ENCODE measurements around the gene NALCN. TPM values are rescaled to one million over a fixed set of nuclear protein-coding genes. Genes with fewer than 3 reads are reported as not detected.

Gene NALCN
- total RNA-seq, 3 donors from 2014 or later, result 0.10 to 1.4 (median 0.12) TPM

- DNase-seq, result no peak
- H3K4me3 ChIP-seq, result no peak overlapping the region
- intact Hi-C loops (cut with DNase I, micrococcal nuclease), result loop anchor here in 1 of 2 donors (10.0 kb wide), 1 partner anchor 384 kb away; no protein-coding TSS in a partner anchor
- no peaks in the 10 kb centered on the region for H3K9me3 ChIP-seq
- no peaks in the 10 kb centered on the region for H3K36me3 ChIP-seq (ENCODE audit: low read depth)
- TF ChIP-seq CTCF (IDR thresholded peaks at IDR 0.05), result no peak
- ATAC-seq, result no peak
- no peaks in the 10 kb centered on the region for H3K4me1 ChIP-seq (ENCODE audit: low read depth)
These were observed 307.3 kb downstream of the NALCN start for GRCh38 chr13:101109005-101109404.

- no peak for DNase-seq
- H3K36me3 ChIP-seq (ENCODE audit: low read depth), result no peaks in the 10 kb centered on the region
- H3K4me1 ChIP-seq (ENCODE audit: low read depth), result no peaks in the 10 kb centered on the region
- no peaks in the 10 kb centered on the region for H3K9me3 ChIP-seq
- ATAC-seq, result no peak
- intact Hi-C loops (cut with DNase I, micrococcal nuclease), result no loop called here
- no peak overlapping the region for H3K4me3 ChIP-seq
- no peak for TF ChIP-seq CTCF (IDR thresholded peaks at IDR 0.05)
These were observed 317.4 kb downstream of the NALCN start for GRCh38 chr13:101098873-101099272.

GRCh38 chr13:101092985-101093384 lies 323.3 kb downstream of the NALCN start:
- Histone ChIP-seq H3K36me3 (ENCODE audit: low read depth) (no peaks in the 10 kb centered on the region), H3K9me3 (no peaks in the 10 kb centered on the region), H3K4me3 (no peak overlapping the region), H3K4me1 (ENCODE audit: low read depth) (no peaks in the 10 kb centered on the region)
- DNase-seq (no peak), ATAC-seq (no peak)
- no peak for TF ChIP-seq CTCF (IDR thresholded peaks at IDR 0.05)
- intact Hi-C loops (cut with DNase I, micrococcal nuclease), result no loop called here

- TF ChIP-seq CTCF (IDR thresholded peaks at IDR 0.05), result no peak
- intact Hi-C loops (cut with DNase I, micrococcal nuclease), result no loop called here
- Histone ChIP-seq H3K9me3 (no peaks in the 10 kb centered on the region), H3K4me3 (no peak overlapping the region), H3K36me3 (ENCODE audit: low read depth) (no peaks in the 10 kb centered on the region), H3K4me1 (ENCODE audit: low read depth) (no peaks in the 10 kb centered on the region)
- DNase-seq (no peak), ATAC-seq (no peak)
These were observed 326.0 kb downstream of the NALCN start for GRCh38 chr13:101090287-101090686.

- DNase-seq (no peak), ATAC-seq (no peak)
- Histone ChIP-seq H3K36me3 (ENCODE audit: low read depth) (no peaks in the 10 kb centered on the region), H3K4me1 (ENCODE audit: low read depth) (no peaks in the 10 kb centered on the region), H3K4me3 (no peak overlapping the region), H3K9me3 (no peaks in the 10 kb centered on the region)
- TF ChIP-seq CTCF (IDR thresholded peaks at IDR 0.05), result no peak
- intact Hi-C loops (cut with DNase I, micrococcal nuclease), result no loop called here
These were observed 330.8 kb downstream of the NALCN start for GRCh38 chr13:101085551-101085950.

- DNase-seq (no peak), ATAC-seq (no peak)
- no peak for TF ChIP-seq CTCF (IDR thresholded peaks at IDR 0.05)
- Histone ChIP-seq H3K9me3 (no peaks in the 10 kb centered on the region), H3K4me1 (ENCODE audit: low read depth) (no peaks in the 10 kb centered on the region), H3K36me3 (ENCODE audit: low read depth) (no peaks in the 10 kb centered on the region), H3K4me3 (no peak overlapping the region)
- intact Hi-C loops (cut with DNase I, micrococcal nuclease), result no loop called here
These were observed 333.9 kb downstream of the NALCN start for GRCh38 chr13:101082441-101082840.
